ENCODE measurements around the gene SLC7A11.

DNA sequence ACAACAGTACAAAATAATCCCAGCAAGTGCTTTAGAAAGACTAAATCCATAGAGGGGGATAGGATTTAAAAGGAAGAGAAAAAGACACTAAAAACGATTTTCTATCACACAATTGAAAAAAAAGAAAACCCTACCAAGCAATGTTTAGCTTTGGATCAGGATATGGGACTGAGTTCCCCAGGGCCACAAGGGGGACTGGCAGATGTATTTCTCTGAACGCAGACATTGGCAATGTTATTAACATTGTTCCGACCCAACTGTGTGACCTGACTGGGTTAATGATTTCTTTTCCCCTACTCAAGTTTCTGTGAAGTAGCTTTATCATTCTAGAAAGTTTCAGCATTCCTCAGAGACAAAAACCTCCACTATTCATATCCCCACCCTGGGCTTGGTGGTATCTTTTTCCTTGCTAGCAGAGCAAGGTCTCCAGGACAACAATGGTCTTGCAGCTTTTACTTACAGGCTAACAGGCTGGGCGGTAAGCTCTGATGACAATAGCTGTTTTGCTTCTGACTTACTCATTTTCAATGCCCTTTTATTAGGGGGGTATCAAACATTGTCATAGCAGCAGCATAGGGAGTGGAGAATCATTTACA, 25.8 kb downstream of the SLC7A11 start:
- TF ChIP-seq, protein P1, sequence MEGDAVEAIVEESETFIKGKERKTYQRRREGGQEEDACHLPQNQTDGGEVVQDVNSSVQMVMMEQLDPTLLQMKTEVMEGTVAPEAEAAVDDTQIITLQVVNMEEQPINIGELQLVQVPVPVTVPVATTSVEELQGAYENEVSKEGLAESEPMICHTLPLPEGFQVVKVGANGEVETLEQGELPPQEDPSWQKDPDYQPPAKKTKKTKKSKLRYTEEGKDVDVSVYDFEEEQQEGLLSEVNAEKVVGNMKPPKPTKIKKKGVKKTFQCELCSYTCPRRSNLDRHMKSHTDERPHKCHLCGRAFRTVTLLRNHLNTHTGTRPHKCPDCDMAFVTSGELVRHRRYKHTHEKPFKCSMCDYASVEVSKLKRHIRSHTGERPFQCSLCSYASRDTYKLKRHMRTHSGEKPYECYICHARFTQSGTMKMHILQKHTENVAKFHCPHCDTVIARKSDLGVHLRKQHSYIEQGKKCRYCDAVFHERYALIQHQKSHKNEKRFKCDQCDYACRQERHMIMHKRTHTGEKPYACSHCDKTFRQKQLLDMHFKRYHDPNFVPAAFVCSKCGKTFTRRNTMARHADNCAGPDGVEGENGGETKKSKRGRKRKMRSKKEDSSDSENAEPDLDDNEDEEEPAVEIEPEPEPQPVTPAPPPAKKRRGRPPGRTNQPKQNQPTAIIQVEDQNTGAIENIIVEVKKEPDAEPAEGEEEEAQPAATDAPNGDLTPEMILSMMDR (IDR thresholded peaks at IDR 0.05), result no peak
- TF ChIP-seq POLR2A (IDR thresholded peaks at IDR 0.05), result no peak

Measured in lower leg skin (tissue), 3 donors.